Measurements from ENCODE around the gene ARFGEF2.

DNA sequence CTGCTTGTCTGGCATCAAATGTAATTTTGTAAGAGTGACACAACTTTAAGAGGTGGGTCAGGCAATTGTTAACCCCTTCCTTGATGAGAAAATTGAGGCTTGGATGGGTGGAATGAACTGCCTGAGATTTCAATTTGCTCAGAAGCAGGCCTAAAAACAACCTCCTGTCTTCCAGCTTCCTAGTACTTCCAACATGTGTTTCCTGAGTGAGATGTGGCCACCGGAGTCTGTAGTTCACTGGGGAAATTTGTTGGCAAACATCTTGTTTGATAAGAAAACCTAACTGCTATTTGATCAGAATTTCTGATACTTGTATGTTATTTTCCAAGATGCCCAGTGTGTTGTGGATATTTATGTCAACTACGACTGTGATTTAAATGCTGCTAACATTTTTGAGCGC is 51.3 kb downstream of the ARFGEF2 start:
- TF ChIP-seq POLR2A (IDR thresholded peaks at IDR 0.05; ENCODE audit: low read depth, low read length), result no peak
- no peak for TF ChIP-seq POLR2AphosphoS5 (IDR thresholded peaks at IDR 0.05; ENCODE audit: low read depth, low read length)
